Progenitor cell of endocrine pancreas (in vitro differentiated cells): ENCODE measurements around the gene DNAL1. TPM values are rescaled to one million over a fixed set of nuclear protein-coding genes. Genes with fewer than 3 reads are reported as not detected.
A peak's percentile ranks its signal among the peaks of the same experiment; 100 is the strongest.

Experiments
- DNase-seq: peaks from one replicate; pipeline ENCODE4 v3.0.0; 2021; ENCODE audit warnings: low spot score; ENCODE audit not compliant: unreplicated experiment
- H3K27ac Mint-ChIP-seq: 2 replicates; pipeline ENCODE4 v1.8.0; 2021; ENCODE audit warnings: mild to moderate bottlenecking, moderate library complexity, mixed read lengths
- H3K27me3 Mint-ChIP-seq: 2 replicates; pipeline ENCODE4 v1.8.0; 2021; ENCODE audit warnings: mixed read lengths
- H3K36me3 Mint-ChIP-seq: 2 replicates; pipeline ENCODE4 v1.8.0; 2022; ENCODE audit warnings: mixed read lengths; ENCODE audit not compliant: insufficient read depth
- H3K4me1 Mint-ChIP-seq: 2 replicates; pipeline ENCODE4 v1.8.0; 2021; ENCODE audit warnings: low read depth, mixed read lengths
- H3K4me3 Mint-ChIP-seq: 2 replicates; pipeline ENCODE4 v1.8.0; 2021; ENCODE audit warnings: low read depth, mild to moderate bottlenecking, moderate library complexity, mixed read lengths
- H3K9me3 Mint-ChIP-seq: 2 replicates; pipeline ENCODE4 v1.8.0; 2021; ENCODE audit warnings: low read depth, mixed read lengths
- total RNA-seq: library from RNA; stranded (reverse); gene quantifications from 2 replicates; pipeline ENCODE4 v1.2.1, GENCODE V29; 2021
- TF ChIP-seq, protein P1 (sequence below): fragments of 200-600 bp; sonication (generic); IDR thresholded peaks from one replicate; pipeline ENCODE4 v1.5.0; 2021; ENCODE audit warnings: antibody characterized with exemption, mild to moderate bottlenecking; ENCODE audit not compliant: unreplicated experiment

Gene DNAL1
- total RNA-seq, 1 donor from 2014 or later, result 29.9 TPM

DNA sequence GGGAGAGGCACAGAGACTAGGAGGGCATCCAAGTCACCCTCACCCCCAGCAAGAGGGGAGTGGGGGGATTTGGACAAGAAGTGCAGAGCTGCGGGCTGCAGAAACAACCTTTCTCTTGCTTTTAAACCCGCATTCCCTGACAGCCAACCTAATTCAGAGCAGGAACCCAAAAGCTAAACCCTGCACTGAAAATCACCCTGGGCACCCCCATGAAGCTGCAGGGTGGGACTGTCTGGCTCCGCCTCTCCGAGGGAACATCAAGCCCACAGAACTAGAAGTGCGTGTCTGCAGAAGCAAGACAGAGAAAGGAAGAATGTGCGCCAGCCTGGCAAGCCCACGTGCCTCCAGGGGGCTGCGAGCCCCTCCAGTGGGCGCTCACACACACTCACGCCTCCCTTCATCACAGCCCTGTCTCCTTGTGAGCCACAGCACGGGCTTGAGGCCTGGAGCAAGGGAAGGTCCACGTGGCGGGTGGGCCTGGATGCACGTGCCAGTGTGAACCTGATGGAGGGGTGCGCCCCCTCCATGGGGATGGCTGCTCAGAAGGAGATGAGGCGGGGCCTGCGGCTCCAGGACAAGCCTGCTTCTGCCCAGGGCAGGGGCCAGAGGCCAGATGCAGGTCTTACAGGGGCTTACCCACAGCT lies 97.2 kb downstream of the DNAL1 start:
- TF ChIP-seq, protein P1, sequence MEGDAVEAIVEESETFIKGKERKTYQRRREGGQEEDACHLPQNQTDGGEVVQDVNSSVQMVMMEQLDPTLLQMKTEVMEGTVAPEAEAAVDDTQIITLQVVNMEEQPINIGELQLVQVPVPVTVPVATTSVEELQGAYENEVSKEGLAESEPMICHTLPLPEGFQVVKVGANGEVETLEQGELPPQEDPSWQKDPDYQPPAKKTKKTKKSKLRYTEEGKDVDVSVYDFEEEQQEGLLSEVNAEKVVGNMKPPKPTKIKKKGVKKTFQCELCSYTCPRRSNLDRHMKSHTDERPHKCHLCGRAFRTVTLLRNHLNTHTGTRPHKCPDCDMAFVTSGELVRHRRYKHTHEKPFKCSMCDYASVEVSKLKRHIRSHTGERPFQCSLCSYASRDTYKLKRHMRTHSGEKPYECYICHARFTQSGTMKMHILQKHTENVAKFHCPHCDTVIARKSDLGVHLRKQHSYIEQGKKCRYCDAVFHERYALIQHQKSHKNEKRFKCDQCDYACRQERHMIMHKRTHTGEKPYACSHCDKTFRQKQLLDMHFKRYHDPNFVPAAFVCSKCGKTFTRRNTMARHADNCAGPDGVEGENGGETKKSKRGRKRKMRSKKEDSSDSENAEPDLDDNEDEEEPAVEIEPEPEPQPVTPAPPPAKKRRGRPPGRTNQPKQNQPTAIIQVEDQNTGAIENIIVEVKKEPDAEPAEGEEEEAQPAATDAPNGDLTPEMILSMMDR, result no peak
- Mint-ChIP-seq H3K36me3 (peaks cover 2% of the 10 kb centered on the region), H3K27ac (peak overlapping the region; percentile 96), H3K4me3 (peak overlapping the region; percentile 38), H3K9me3 (no peaks in the 10 kb centered on the region), H3K27me3 (no peaks in the 10 kb centered on the region), H3K4me1 (peaks cover 46% of the 10 kb centered on the region)
- DNase-seq, result no peak

DNA sequence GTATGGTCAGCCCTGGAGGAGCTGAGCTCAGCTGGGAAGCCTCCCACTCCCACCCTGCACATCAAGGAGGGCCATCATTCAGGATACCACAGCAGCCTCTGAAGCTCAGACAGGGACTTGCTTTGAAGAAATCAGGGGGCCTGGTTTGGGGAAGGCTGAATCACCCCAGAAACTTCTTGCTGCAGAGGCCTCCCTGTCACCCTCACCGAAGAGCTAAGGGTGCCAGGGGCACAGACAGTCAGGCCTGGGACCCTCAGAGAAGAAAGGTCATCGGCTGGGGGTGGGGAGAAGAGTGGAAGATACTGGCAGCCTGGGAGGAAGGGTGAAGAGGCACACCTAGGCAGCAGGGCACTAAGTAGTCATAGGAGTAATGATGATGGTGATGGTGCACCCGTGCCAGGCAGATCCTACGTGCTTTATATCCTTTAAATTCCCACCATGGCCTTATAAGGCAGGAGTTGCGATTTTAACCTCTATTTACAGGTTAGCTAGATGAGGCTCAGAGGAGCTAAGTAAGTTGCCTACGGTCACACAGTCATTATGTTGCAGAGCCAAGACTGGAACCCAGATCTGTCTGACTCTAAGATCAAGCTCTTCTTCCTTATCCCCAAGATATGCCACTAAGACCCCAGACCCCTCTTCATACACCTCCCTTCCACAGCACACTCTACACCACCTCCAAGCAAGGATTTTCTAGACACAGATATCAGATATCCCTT lies 97.9 kb downstream of the DNAL1 start:
- no peak overlapping the region for H3K4me3 Mint-ChIP-seq
- TF ChIP-seq, protein P1, result no peak
- H3K9me3 Mint-ChIP-seq, result no peaks in the 10 kb centered on the region
- peak overlapping the region; percentile 50 for H3K27ac Mint-ChIP-seq
- peaks cover 49% of the 10 kb centered on the region for H3K4me1 Mint-ChIP-seq
- no peak for DNase-seq
- H3K36me3 Mint-ChIP-seq, result no peaks in the 10 kb centered on the region
- no peaks in the 10 kb centered on the region for H3K27me3 Mint-ChIP-seq

DNA sequence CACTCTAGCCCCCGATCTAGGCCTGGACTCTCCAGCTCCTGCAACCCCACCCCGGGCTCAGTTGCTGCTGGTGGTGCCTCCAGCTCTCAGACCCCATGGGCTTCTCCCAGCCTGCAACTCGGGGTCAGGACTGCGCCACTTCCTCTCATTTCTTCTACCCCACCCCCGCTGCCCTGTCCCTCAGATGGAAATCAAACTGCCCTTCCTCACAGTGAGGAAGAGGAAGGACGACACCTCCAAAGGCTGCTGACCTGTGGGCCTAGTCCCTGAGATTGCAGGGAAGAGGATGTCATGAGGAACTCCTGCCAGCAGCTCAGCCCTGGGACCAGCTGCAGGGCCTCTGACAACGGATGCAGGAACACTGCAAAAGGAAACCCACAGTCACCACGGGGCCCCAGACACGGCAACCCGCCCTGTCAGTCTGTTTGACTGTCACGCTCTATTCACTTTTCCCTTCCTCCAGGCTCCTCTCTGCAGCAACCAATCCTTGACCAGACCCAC lies 98.7 kb downstream of the DNAL1 start:
- Mint-ChIP-seq H3K4me1 (peaks cover 49% of the 10 kb centered on the region), H3K4me3 (no peak overlapping the region), H3K9me3 (no peaks in the 10 kb centered on the region), H3K27me3 (no peaks in the 10 kb centered on the region), H3K27ac (peak overlapping the region; percentile 77), H3K36me3 (no peaks in the 10 kb centered on the region)
- DNase-seq, result no peak
- TF ChIP-seq, protein P1, result no peak

DNA sequence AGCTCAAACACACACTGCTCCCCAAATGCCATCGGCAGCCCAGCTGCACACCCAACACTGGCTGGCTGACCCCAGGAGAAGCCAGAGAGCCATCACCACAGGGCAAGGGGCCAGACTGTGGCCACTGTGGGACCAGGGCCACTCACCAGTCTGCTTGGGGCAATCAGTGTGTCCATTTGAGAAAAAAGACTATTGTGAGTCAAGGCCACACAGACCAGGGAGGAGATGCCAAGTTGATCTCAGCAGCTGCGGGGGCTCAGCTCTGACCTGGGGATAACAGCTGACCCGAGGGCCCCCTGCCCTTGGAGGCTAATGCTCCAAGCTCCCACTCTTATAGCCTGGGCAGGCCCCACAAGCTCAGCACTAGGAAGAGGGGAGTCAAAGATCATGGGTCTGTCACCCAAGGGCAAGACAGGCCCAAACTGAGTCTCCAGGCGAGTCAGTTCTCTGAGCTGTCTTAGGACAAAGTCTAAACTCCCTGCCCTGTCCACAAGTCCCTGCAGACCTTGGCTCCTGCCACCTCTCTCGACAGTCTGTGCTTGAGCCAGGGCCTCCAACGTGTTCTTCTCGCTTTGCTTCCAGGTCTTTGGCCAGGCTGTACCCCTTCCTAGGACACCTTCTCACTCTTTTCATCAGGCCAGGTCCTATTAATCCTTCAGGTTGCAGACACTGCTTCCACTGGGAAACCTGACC lies 99.5 kb downstream of the DNAL1 start:
- peak overlapping the region; percentile 89 for H3K27ac Mint-ChIP-seq

More for the DNA sequence above, 99.5 kb downstream of the DNAL1 start:
- DNase-seq, result no peak
- no peaks in the 10 kb centered on the region for H3K9me3 Mint-ChIP-seq
- TF ChIP-seq, protein P1, result no peak
- no peak overlapping the region for H3K4me3 Mint-ChIP-seq
- no peaks in the 10 kb centered on the region for H3K27me3 Mint-ChIP-seq
- no peaks in the 10 kb centered on the region for H3K36me3 Mint-ChIP-seq
- H3K4me1 Mint-ChIP-seq, result peaks cover 51% of the 10 kb centered on the region
